Left renal cortex interstitium (tissue), 4 donors: Measurements from ENCODE around the gene F2. TPM values are rescaled to one million over a fixed set of nuclear protein-coding genes. Genes with fewer than 3 reads are reported as not detected.
"Not testable (repeated sequence)": the region's sequence is repeated elsewhere in the genome, so short reads cannot be mapped to it uniquely, and the experiment has no call there.

Experiments
- DNase-seq, 4 donors: peaks; one replicate each; pipeline ENCODE4 v3.0.0-alpha.2; 2013; ENCODE audit warnings: low read depth in 4 of 4, low spot score in 2 of 4, missing footprints in 1 of 4
- polyA plus RNA-seq, 4 donors: library from polyadenylated mRNA; unstranded; fragments of 120-200 nt; gene quantifications; one replicate each; pipeline ENCODE4 v1.2.1, GENCODE V29; 2013; ENCODE audit not compliant: insufficient read length in 4 of 4

The F2 gene
- polyA plus RNA-seq, 4 donors = 0.11 to 4.0 (median 0.33) TPM

DNA sequence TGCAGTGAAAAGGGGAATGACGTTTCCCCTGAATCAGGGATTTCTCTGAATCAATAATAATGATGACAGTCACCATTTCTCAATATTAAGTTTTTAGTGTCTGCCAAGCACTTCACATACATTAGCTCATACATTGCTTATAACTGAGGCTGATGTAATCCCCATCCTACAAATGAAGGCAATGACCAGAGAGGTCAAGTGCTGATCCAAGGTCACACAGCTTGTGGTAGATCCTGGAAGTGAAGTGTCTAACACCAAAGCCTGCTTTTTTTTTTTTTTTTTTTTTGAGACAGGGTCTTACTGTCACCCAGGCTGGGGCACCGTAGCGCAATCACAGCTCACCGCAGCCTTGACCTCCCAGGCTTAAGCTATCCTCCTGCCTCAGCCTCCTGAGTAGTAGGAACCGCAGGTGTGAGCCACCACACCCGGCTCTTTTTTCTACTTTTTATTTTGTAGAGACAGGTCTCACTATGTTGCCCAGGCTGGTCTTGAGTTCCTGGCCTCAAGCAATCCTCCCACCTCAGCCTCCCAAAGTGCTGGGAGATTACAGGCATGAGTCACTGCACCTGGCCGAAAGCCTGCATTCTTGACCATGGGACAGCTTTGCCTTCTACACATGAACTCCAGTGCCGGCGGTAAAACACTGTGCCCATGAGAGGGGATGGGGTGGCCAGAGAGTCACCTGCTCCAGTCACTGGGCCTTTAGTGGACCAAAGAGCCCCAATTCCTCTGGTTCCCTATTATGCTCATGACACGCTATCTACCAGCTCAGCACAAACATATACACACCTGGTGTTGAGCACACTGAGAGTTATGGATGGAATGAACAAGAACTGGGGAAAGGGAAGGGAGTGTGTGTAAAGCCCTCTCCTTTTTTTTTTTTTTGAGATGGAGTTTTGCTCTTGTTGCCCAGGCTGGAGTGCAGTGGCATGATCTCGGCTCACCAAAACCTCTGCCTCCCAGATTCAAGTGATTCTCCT is 36.0 kb upstream of the F2 start:
- DNase-seq = no peak

GRCh38 chr11:46684367-46684766 is 34.6 kb upstream of the F2 start:
- DNase-seq = no peak

- no peak for DNase-seq
Observed at GRCh38 chr11:46686886-46687795, 31.9 kb upstream of the F2 start.

- DNase-seq = no peak
Observed at GRCh38 chr11:46690702-46691101, 28.3 kb upstream of the F2 start.

- DNase-seq = no peak
Observed at GRCh38 chr11:46692450-46692849, 26.6 kb upstream of the F2 start.

- no peak for DNase-seq
Observed at GRCh38 chr11:46693597-46694012, 25.4 kb upstream of the F2 start.

GRCh38 chr11:46694072-46694471 is 24.9 kb upstream of the F2 start:
- DNase-seq = no peak

DNA sequence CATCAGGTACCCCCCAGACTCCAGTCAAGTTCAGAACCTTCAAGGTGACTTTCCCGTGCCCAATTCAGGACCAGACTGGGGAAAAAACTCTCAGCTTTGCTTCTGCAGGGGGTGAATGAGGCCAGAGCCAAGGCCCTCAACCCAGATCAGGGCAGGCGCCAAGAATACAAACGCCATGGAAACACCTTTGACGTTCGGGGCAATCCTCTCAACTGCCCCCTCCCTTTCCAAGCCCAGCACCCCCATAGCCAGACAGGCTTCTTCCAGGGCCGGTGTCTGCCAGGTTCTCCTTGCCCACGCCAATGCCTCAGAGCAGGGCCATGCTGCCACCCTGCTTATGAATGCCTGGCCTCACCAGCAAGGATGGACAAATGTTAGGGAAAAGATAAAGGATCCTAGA is 24.4 kb upstream of the F2 start:
- DNase-seq = no peak

DNA sequence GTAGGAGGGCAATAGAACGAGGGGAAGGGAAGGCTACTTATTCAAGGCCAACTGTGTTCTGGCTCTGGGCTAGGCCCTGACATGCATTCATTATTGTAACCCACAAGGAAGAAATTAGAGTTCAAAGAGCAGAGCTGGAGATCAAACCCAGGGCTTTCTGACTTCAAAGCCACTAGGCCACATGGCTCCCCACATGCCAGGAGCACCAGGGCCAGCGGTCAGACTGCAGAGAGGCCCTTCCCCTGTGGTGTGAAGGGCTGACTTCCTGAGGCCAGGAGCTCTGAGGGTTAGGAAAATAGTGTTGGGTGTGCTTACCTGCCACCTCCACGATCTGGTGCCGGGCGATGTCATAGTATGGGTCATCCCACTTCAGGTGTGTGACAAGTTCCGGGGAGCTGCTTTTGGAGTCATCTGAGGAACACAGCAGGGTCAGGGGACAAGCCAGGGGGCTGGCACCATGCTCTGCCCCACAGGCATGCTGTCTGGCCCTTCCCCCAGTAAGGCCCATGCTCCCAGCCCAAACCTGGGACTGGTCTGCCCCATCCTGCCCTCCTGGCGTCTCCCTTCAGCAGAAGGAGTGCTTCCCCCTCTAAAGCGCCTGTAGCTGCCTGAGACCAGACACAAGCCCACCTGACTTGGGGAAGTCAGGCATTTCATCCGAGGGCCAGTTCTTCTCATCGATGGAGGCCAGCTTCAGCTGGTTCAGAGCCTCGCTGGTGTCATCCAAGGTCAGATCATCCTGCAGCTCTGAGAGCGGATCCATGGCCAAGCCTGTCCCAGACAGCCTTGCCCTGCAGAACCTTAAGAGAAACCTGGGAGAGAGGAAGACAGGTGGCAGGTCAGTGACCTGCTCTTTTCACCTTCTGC is 23.4 kb upstream of the F2 start:
- DNase-seq = no peak

DNA sequence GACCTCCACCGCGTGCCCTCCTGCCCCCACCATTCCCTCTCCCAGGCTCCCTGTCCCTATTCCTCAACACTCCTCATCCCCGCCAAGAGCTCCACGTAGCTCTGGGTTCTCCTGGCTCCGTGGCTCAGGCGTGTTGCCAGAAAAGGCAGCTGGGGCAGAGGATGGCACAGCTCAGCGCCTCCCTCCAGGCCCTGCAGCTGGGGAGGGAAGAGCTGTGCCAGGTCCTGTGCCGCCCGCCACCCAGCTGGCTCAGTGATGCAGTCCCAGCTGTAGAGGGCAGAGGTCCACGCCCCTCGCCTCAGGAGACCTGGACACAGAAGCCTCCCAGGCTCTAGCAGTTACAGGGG is 22.8 kb upstream of the F2 start:
- DNase-seq = no peak

DNA sequence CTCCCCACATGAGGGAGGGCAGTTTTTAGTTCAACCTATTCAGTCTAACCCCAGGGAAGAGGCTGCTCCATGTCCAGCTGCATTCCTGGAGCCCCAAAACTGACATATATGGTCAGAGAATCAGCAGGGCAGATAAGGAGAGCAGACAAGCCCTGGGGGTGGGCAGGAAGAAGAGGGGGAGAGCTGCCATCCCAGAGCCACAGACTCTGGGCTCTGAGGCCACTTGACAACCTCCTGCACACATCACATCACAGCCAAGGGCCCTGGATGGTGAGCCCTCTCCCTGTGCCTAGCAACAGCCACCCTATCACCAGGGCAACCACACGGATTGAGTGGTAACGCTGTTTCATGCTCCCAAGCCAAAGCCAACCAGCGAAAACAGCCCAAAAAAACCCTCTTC is 21.7 kb upstream of the F2 start:
- no peak for DNase-seq

DNA sequence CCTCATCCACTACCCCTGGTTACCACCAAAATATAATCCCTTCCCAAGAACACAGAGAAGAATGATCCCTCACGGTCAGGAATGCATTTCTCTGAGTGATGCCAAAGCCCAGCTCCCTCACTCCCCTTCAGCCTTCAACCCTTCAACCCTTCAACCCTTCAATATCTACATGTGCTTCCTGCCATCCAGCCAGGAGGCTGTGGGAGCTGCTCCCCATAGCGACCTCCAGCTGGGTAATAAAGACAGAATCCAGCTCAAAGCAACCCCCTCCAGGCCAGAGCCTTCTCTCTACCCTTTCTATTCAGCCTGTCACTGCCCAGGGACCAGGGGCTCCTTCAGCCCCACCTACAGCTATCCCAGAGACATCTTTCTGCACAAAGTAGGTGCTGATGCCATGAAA is 21.3 kb upstream of the F2 start:
- DNase-seq = no peak

DNA sequence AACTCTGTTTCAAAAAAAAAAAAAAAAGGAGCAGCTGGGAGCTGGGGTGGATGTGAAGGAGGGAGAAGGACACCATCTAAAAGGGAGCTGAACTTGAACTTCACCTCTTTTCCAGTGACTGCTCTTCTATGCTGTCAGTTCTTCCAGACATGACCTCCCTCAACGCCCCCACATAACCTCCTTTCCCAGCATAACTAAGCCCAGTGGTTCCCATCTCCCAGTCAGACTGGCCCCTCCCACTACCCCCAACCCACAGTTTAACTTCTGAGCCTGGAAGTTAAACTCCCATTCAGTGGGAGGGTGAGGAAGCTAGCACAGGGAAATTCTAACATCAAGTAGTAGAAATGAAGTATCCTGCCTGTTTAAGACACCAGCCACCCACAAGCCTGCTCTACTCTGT is 20.4 kb upstream of the F2 start:
- no peak for DNase-seq

- peak; percentile 97 to 99 (median 98) for DNase-seq
Observed at GRCh38 chr11:46700241-46701077, 18.6 kb upstream of the F2 start, which contains the start of the genes ARHGAP1 and ZNF408. Gene ARHGAP1 (minus strand): TSS chr11:46700619. CDS start chr11:46696107, 4,512 bp downstream. Gene ZNF408 (plus strand): TSS chr11:46701031. CDS start chr11:46701048, 17 bp downstream.

DNA sequence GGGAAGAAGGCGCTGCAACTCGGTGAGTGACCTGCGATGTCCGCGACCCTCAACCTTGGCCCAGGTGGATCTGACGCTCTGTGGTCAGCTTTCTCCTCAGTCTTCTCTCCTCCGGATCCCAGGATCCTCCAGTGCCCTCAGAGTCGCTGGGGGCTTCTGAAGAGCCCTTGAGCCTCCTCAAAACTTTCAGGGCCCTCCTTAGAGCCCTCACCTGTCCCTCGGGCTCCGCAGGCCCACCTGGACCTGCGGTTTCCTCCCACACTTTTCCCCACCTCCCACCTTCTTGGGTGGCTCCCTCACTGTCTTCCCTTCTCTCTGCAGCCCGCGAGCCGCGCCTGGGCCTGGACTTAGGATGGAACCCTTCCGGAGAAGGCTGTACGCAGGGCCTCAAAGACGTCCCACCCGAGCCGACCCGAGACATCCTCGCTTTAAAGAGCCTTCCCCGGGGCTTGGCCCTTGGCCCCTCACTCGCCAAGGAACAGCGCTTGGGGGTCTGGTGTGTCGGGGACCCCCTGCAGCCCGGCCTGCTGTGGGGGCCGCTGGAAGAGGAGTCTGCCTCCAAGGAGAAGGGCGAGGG is 17.8 kb upstream of the F2 start:
- DNase-seq = no peak

DNA sequence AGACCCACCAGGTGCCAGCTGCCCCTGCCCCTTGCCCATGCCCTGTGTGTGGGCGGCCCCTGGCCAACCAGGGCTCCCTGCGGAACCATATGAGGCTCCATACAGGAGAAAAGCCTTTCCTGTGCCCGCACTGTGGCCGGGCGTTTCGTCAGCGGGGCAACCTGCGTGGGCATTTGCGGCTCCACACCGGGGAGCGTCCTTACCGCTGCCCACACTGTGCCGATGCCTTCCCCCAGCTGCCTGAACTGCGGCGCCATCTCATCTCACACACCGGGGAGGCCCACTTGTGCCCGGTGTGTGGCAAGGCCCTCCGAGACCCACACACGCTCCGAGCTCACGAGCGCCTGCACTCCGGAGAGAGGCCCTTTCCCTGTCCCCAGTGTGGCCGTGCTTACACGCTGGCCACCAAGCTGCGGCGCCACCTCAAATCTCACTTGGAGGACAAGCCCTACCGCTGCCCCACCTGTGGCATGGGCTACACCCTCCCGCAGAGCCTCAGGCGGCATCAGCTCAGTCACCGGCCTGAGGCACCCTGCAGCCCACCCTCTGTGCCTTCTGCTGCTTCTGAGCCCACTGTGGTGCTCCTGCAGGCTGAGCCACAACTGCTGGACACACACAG is 13.8 kb upstream of the F2 start:
- no peak for DNase-seq

DNA sequence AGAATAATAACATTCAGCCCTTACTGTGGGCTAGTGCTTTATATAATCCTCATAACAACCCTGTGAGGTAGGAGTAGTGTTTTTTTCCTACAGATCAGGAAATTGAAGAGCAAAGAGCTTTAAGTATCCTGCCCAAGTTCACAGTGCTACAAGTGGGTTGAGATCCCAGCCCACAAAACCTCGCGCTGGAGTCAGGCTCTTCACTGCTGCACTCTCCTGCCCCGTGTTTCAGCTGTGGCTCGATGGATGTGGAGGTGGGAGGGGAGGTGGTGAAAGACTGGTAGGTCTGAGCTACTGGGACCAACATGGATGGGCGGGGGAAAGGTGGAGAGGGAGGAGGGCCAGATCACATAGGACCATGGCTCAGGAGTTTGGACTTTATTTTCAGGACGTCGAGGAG is 12.1 kb upstream of the F2 start:
- no peak for DNase-seq

DNA sequence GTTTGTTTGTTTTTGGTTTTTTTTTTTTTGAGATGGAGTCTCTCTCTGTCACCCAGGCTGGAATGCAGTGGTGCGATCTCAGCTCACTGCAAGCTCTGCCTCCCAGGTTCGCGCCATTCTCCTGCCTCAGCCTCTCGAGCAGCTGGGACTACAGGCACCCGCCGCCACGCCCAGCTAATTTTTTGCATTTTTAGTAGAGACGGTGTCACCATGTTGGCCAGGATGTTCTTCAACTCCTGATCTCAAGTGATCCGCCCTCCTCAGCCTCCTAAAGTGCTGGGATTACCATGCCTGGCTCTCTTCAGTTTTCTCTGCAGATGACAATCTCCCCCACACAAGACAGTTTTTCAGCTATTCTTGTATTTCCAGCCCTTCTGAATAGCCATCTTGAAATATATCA is 9.7 kb upstream of the F2 start:
- DNase-seq = not testable (repeated sequence)

DNA sequence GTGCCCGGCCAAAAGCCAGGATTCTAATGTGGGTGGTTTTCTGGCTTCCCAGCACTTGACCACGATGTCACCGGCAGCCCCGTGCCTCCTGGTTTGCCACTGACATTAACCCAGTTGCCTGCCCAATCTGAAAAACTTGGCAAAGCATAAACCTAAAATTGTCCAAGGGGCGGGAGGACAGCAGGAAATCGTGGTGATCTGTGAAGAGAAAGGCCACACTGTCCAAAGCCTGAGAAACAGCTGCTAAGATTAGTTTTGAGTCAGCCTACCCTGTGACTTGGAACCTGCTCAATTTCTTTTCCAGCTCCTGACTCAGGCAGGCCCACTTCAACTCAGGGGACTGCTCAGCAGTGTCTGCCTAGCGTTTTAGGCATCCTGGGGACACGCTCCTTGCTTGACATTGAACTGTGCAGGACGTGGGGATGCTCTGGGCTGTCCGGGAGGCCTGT is 8.2 kb upstream of the F2 start:
- no peak for DNase-seq
